GM12865 (cell line): ENCODE data around the gene ARHGEF28.

Source experiments
- DNase-seq: peaks from one replicate; pipeline ENCODE4 v3.0.0; 2010; ENCODE audit warnings: low read depth
- H3K4me3 ChIP-seq: 2 replicates; pipeline ENCODE4 v1.5.1; 2011; ENCODE audit warnings: mild to moderate bottlenecking, low read depth, low read length, control low read depth
- TF ChIP-seq, protein P1 (sequence below): IDR thresholded peaks from 2 replicates; pipeline ENCODE4 v1.5.1; 2011; ENCODE audit warnings: low read length, control low read depth, low read depth, inconsistent platforms; ENCODE audit not compliant: insufficient read depth; ENCODE audit errors: missing control alignments

ARHGEF28 gene

GRCh38 chr5:73835726-73836125, 209.7 kb downstream of the ARHGEF28 start:
- no peak for DNase-seq
- H3K4me3 ChIP-seq: no peak overlapping the region
- TF ChIP-seq, protein P1, sequence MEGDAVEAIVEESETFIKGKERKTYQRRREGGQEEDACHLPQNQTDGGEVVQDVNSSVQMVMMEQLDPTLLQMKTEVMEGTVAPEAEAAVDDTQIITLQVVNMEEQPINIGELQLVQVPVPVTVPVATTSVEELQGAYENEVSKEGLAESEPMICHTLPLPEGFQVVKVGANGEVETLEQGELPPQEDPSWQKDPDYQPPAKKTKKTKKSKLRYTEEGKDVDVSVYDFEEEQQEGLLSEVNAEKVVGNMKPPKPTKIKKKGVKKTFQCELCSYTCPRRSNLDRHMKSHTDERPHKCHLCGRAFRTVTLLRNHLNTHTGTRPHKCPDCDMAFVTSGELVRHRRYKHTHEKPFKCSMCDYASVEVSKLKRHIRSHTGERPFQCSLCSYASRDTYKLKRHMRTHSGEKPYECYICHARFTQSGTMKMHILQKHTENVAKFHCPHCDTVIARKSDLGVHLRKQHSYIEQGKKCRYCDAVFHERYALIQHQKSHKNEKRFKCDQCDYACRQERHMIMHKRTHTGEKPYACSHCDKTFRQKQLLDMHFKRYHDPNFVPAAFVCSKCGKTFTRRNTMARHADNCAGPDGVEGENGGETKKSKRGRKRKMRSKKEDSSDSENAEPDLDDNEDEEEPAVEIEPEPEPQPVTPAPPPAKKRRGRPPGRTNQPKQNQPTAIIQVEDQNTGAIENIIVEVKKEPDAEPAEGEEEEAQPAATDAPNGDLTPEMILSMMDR: no peak

DNA sequence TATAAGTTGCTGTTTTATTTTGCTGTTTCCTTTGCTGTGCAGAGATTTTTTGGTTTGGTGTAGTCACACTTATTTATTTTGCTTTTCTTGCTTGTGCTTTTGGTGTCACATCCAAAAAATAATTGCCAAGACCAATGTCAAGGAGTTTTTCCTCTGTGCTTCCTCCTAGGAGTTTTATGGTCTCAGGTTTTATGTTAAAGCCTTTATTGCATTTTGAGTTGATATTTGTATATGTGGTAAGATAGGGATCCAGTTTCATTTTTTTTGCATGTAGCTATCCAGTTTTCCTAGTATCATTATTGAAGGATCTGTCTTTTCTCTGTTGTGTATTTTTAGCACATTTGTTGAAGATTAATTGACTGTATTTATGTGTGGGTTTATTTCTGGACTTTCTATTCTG, 210.6 kb downstream of the ARHGEF28 start:
- TF ChIP-seq, protein P1: no peak
- no peak for DNase-seq
- no peak overlapping the region for H3K4me3 ChIP-seq

GRCh38 chr5:73838901-73839300, 212.9 kb downstream of the ARHGEF28 start:
- H3K4me3 ChIP-seq: no peak overlapping the region
- no peak for DNase-seq
- TF ChIP-seq, protein P1: no peak

- TF ChIP-seq, protein P1: no peak
- no peak for DNase-seq
- H3K4me3 ChIP-seq: no peak overlapping the region
Observed at GRCh38 chr5:73841641-73842040, 215.6 kb downstream of the ARHGEF28 start.

GRCh38 chr5:73844165-73844564, 218.2 kb downstream of the ARHGEF28 start:
- no peak for DNase-seq
- H3K4me3 ChIP-seq: no peak overlapping the region
- TF ChIP-seq, protein P1: no peak

DNA sequence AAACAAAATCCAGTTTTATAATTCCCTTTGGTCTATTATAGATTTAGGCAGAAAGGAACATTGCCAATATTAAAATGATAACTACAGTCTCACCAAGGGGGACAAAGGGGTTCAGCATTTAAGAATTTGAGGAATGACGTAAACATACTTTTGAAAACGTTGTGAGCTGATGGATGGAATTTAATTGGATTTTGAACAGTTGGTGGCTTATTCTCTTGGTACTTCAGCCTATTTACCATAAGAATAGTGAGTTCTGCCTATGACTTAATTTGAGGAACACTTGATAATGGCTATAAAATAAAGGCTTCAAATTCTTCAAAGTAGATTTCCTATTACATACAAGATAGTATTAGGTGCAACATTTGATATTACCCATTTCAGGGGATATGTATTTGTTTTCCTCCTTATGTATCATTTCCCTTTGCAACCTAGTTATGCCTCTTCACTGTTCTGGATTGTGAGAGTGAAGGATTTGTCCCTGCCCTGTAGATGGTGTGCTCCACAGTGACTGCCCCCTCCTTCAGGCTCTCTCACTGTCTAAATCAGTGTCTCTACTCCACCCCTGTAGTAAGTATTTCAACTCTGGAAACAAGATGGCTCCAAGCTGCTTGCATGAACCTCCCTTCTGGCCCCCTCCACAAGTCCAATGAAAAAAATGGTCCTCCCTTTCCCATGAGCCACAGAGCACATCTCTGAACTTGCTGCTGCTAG, 225.6 kb downstream of the ARHGEF28 start:
- DNase-seq: no peak
- TF ChIP-seq, protein P1: no peak
- H3K4me3 ChIP-seq: no peak overlapping the region

GRCh38 chr5:73853091-73853490, 227.1 kb downstream of the ARHGEF28 start:
- TF ChIP-seq, protein P1: no peak
- H3K4me3 ChIP-seq: no peak overlapping the region
- no peak for DNase-seq
